G401.6 (cell line): Measurements from ENCODE around the gene CUBN.

ENCODE experiments used
- FAIRE-seq: peaks from 2 replicates; lab custom pipeline; 2012; peaks lifted over from hg19 to GRCh38; lab: Jason Lieb, UNC

CUBN gene

GRCh38 chr10:17010363-17011145, 119.1 kb downstream of the CUBN start:
- FAIRE-seq: no peak

- FAIRE-seq: no peak
Measured at GRCh38 chr10:17009212-17009700, 120.4 kb downstream of the CUBN start.

GRCh38 chr10:17007418-17007770, 122.2 kb downstream of the CUBN start:
- no peak for FAIRE-seq

- FAIRE-seq: no peak
Measured at GRCh38 chr10:17006631-17007417, 122.8 kb downstream of the CUBN start.

- FAIRE-seq: no peak
Measured at GRCh38 chr10:17005621-17006566, 123.7 kb downstream of the CUBN start.

- FAIRE-seq: no peak
Measured at GRCh38 chr10:17004801-17005380, 124.7 kb downstream of the CUBN start.

GRCh38 chr10:17003651-17004286, 125.8 kb downstream of the CUBN start:
- no peak for FAIRE-seq

- no peak for FAIRE-seq
Measured at GRCh38 chr10:17003151-17003550, 126.5 kb downstream of the CUBN start.

GRCh38 chr10:17001961-17002749, 127.5 kb downstream of the CUBN start:
- FAIRE-seq: no peak

- FAIRE-seq: no peak
Measured at GRCh38 chr10:17001297-17001744, 128.3 kb downstream of the CUBN start.

GRCh38 chr10:16999665-17000451, 129.8 kb downstream of the CUBN start:
- no peak for FAIRE-seq

- no peak for FAIRE-seq
Measured at GRCh38 chr10:16996530-16996964, 133.1 kb downstream of the CUBN start.

- FAIRE-seq: no peak
Measured at GRCh38 chr10:16995867-16996529, 133.6 kb downstream of the CUBN start.

GRCh38 chr10:16993186-16993585, 136.4 kb downstream of the CUBN start:
- FAIRE-seq: no peak

- no peak for FAIRE-seq
Measured at GRCh38 chr10:16992611-16993119, 136.9 kb downstream of the CUBN start.

GRCh38 chr10:16991011-16991410, 138.6 kb downstream of the CUBN start:
- FAIRE-seq: no peak

GRCh38 chr10:16989826-16990293, 139.8 kb downstream of the CUBN start:
- FAIRE-seq: no peak

GRCh38 chr10:16988900-16989299, 140.7 kb downstream of the CUBN start:
- FAIRE-seq: no peak
